ENCODE data around the gene ANKS1B.

ANKS1B gene

DNA sequence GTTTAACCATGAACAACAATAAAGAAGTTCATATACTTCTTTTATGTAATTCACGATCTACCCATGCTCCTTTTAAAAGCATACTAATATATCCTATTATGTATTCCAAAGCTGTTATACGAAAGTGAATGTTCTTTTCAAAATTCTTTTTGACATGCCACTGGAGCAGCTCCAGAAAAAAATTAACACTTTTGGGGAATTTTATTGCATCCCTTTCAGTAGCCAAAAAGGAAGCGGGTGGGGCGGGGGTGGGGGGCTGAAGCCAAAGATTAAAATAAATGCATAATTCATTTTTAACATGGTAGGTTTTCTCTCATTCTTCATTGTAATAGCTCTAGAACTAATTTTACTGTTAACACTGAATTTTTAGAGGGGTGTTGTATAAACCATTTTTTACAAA lies 123.0 kb downstream of the ANKS1B start:
- no peak for DNase-seq (ENCODE audit: low spot score)

DNA sequence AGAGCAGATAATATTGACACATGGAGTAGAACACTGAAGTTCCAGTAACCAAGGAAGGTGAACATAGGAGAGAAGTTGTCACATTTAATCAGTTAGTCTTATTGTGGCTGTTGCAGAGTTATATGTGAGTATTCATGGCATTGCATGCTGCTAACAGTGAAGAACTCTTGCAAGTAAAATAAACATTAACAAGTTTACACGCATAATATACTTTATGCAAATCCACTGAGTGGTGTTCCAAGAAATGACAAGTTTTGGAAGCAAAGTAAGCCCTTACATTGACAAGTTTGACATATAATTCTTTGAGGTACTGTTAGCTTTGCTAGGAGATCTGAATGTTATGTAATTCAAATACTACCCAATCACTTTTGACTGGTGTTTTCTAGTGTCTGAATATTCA lies 125.6 kb downstream of the ANKS1B start:
- no peak for DNase-seq (ENCODE audit: low spot score)

DNA sequence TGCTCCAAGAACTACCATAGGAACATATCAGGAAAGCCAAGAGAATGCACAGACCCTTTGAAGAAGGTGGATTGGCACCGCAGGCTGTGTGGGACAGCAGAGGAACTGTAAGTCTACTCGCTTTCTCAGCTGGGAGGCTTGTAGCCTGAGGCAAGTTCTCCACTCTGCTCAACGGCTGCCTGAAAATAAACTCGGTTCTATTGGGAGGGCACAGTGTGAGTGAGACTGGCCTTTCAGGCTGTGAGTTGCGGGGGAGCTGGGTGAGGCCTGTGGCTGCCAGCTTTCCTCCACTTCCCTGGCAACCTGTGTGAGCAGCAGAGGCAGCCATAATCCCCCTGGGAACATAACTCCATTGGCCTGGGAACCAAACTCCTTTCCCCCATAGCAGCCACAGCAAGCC lies 132.1 kb downstream of the ANKS1B start:
- no peak for DNase-seq (ENCODE audit: low spot score)

DNA sequence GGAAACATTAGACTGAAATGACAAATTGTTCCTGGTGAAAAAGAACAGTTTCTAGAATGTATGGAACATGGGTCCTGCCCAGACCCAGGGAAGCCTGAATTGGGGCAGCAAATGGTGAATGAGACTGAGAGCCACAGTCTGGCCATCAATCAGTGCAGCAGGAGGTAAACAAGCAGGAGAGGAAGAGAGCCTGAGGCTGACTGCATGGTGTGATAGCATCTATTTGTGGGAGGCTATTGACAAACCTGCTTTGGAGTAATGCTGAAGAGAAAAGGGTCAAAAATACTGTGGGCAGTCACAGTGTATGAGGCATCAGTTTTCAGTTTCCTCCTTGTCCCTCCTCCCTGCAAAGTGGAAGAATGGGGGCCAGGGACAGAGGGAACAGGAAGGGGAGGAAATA lies 136.8 kb downstream of the ANKS1B start:
- DNase-seq (ENCODE audit: low spot score): no peak

DNA sequence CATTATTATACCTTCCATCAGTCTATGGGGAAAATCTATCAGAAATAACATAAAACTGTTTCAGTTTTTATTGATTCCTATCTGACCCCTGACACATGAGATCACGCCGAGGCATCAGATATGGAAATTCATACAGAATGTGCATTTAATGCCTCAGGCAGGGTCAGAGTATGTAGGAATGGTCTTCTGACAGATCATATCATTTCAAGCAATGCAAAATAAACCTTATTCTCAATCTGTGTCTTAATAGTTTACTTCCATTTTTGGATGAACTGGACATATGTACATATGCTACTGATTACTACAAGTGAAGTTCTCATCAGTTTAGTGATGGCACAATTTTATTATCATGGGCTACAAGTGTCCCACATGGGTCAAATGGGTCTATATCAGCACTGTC lies 150.0 kb downstream of the ANKS1B start:
- no peak for DNase-seq (ENCODE audit: low spot score)

DNA sequence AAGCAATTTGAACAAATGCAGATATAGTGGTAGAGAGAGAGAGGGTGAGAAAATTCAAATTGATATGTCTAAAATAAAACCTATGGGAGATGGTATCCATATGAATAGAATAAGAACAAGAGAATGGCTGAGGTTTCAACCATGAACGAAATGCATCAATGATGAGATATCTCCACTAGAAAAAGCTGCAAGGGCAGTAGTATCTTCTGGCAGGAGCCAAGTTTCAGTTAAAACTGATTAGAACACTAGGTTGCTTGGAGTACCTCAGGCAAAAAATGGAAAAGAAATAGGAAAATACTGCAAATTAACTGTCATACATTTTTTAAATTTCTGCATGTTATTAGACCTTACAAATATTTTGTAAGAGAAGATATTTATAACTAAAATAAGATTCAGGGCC lies 151.3 kb downstream of the ANKS1B start:
- DNase-seq (ENCODE audit: low spot score): no peak

DNA sequence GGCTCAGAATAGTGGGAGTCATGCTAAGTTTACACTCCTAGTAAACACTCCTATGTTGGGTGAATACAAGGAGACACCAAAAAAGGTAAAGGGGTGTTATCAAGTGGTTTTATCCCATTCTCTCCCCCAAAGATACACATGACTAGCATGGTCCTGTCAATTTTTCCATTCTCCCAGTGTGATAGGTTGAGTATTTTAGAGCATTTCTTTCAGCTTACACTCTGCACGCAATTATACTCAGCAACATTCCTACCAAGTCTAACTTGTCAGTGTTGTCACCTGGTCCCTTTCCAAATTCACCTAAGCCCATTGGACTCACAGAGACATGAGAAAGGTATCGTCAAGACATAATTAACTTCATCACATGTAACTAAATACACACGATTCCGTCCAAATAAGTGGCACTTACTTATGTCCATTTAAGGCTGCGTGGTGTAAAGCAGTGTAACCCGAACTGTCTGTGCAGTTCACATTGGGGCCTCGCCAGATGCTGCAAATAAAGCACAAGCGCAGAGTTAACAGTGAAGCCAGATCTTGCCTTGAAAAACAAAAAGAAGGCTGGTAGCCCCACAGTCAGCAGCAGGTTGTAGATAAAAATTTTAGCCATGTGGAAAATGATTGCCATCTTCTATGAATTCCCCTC lies 159.7 kb downstream of the ANKS1B start:
- DNase-seq (ENCODE audit: low spot score): no peak

DNA sequence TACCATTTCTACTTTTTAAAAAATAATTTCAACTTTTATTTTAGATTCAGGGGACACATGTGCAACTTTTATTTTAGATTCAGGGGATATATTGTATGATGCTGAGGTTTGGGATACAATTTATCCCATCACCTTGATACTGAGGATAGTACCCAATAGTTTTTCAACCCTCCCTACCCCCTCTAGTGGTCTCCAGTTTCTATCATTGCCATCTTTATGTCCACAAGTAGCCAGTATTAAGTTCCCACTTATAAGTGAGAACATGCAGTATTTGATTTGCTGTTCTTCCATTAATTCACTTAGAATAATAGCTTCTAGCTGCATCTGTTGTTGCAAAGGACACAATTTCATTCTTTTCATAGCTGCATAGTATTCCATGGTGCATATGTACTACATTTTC lies 162.5 kb downstream of the ANKS1B start:
- no peak for DNase-seq (ENCODE audit: low spot score)

DNA sequence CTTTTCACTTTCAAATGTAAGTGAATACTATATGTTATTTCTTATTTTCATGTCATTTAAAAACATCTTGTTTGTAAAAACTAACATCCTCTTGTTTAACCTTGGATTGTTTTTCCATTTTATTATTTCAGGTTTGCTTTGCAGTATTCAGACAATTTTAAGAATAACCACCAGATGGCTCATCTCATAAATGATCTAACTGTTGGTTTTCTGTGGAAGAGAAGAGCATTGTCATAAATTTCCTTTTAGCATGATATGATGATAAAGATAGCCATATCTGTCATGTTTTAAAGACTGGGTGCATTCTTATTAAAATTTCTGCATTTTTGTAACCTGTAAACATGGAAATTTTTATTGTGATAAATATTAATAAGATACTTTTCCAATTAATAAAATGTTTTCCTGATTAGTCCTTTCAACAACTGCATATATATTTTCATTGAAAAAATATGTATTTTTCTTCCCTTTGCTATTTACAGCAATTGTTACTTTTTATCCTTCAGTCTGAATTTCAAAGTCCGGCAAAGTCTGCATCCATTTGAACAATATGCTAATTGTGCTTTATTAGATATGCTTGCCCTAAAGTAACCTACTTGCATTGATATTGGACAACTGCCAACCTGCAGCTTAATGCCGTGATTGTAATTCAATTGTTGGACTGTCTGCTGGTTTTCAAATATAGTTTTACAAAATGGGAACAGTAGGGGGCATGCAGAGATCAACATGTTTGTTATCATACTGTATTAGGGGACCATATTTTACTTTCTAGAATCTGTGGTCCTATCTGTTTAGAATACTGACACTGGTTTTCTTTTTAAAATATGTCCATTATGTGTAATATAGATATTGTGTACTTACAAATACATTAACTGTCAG lies 173.8 kb downstream of the ANKS1B start:
- DNase-seq (ENCODE audit: low spot score): peak; percentile 77

DNA sequence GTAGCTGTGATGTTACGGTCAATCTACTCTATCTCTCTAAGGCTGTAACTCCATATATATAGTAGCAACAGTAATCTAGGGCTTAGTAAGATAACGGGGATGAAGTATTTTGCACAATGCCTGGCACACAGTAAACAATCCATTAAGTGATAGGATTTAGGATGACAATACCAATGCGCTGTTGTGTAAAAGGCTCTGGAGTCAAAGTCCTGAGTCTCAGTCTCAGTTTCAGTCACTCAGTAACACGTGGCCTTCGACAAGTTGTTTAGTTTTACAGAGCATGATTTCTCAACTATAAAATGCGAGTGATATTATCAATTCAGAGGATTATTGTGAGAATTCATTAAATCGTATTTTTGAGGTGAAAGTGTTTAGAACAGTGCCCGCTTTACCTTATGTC lies 174.8 kb downstream of the ANKS1B start:
- DNase-seq (ENCODE audit: low spot score): no peak

DNA sequence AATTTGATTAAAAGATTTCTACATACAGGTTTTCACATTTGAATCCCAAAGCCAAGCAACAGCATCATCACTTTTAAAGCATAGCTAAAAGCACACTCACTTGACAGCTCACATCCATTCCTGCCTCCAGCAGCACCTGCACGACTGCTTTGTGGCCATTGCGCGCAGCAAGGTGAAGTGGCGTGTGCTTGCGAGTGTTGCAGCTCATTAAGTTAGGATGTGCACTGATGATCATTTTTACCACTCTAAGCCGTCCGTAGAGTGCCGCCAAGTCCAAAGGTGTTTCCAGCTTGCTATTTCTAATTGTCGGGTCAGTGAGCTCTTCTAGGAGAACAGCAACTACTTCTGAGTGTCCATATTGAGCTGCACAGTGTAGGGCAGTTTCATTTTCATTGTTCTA lies 178.4 kb downstream of the ANKS1B start:
- DNase-seq (ENCODE audit: low spot score): no peak

DNA sequence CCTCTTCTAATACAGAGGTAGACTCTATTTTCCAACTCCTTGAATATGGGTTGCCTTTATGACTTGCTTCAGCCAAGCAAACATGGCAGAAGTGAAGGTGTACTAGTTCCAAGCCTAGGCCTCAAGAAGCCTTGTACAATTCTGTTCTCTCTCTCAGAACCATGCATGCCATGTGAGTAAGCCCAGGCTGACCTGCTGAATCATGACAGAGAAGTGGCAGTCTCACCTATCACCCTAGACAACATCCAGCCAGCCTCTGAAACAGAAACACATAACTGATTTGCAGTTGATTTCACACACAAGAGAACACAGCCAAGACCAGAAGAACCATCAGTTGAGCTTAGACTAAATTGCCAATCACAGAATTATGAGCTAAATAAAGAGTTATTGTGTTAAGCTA lies 180.0 kb downstream of the ANKS1B start:
- DNase-seq (ENCODE audit: low spot score): no peak

DNA sequence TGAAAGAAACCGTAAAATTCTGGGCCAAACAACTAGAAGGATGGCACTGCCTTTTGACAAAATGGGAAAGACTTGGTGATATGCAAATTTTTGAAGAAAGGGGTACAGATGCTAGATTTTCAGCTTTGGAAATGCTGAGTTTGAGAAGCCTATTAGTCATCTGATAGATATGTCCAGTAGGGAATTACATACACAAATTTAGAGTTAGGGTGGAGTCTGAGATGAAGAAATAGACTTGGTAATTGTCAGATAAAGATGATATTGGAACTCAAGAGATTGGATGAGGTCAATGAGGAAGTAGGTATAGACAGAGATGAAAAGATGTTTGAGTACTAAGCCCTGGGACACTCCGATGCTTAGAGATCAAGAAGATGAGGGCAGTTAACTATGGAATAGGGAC lies 184.1 kb downstream of the ANKS1B start:
- no peak for DNase-seq (ENCODE audit: low spot score)

DNA sequence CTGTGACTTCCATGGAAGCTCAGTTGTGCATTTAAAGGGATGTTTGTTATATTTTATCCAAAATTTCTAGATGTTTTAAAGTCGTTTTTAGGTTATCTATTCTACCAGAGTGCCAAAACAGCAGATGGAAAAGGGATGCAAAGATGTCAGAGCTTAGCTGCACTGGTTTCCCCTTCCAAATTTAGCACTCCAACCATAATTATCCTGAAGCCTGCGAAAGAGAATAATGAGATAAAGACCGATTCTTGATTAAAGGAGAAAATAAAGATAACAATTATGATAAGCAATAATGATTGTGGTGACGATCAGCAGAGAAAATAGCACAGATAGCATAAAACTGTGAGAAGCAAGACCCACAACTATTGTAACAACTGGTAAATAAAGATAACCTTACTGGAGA lies 186.8 kb downstream of the ANKS1B start:
- peak; percentile 64 for DNase-seq (ENCODE audit: low spot score)

DNA sequence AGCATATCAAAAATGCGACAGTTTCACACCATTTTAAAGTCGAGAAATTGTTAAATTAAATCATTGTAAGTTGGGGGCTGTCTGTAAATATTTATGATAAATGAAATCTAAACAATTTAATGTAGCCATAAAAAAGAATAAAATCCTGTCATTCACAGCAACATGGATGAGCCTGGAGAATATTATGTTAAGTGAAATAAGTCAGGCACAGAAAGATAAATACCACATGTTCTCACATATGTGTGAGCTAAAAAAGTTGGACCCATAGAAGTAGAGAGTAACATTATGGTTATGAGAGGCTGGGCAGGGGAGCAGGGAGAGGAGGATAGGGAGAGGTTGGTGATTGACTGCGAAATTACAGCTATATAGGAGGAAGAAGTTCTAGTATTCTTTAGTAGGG lies 201.3 kb downstream of the ANKS1B start:
- DNase-seq (ENCODE audit: low spot score): no peak

DNA sequence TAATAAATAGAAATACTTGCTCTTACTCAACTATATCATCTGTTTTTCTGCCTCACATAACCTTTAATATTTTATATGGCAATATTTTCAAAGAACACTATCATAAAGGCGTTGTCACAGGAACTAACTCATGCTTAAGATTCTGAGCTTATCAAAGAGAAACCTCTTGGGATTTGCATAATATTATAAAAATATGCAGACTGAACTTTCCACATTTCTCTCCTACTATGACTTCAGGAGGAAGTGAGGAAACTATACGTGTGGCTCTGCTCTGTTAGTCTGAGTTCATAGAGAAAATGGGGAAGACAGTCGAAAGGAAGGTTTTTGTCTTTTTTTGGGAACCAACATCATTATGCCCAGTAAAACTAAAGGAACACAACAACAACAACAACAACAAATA lies 212.5 kb downstream of the ANKS1B start:
- DNase-seq (ENCODE audit: low spot score): no peak

DNA sequence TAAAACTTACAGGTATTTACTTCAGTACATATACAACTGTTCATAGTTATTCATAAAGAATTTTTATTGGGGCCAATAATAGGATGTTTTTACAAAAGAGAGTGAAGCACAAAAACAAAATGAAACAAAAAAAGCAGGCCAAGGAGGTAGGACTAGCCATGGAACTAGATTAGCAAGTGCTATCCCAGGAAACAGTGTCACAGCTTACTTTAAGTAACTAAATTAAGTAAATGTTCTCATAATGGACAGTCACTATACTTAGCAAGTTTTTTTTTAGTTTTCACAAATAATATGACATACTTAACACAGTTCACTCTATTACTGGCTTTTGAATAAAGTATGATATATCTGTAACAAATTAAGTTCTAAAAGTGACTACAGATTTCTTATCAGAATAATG lies 213.1 kb downstream of the ANKS1B start:
- no peak for DNase-seq (ENCODE audit: low spot score)

DNA sequence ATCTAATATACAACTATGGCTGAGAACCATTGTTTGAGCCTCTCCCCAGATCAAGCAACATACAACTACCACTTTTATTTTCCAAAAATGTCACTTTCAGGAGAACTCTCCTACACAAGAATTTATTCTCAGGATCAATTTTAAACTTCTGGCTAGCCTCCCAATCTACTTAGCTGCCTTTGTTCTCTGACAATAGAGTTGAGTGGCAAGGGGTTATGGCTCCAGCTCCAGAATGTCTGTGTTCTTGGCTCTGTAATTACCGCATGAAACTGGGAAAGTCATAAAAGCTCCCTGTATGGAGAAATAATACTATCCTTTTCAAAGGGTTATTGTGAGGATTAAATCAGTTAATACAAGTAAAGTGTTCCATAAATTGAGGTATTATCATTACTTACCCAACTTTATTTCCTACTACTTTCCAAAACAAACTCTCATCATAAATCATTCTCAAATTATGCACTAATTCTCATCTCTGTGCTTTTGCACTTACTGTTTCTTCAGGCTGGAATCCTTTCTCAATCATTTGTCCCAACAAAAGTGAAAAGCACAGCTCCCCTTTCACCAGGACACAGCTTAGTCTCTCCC lies 215.2 kb downstream of the ANKS1B start:
- no peak for DNase-seq (ENCODE audit: low spot score)

DNA sequence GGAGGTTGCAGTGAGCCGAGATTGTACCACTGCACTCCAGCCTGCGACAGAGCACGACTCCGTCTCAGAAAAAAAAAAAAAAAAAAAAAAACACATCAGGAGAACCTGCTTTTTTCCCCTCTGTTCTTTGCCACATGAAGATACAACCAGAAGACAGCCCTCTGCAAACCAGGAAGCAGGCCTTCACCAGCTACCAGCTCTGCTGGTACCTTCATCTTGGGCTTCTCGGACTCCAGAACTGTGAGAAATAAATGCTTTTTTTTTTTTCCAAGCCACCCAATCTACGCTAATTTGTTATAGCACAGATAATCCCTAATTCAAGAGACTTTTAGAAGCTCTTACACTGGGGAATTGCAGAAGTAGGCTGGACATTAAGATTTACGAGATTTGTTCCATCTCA lies 216.0 kb downstream of the ANKS1B start:
- no peak for DNase-seq (ENCODE audit: low spot score)

DNA sequence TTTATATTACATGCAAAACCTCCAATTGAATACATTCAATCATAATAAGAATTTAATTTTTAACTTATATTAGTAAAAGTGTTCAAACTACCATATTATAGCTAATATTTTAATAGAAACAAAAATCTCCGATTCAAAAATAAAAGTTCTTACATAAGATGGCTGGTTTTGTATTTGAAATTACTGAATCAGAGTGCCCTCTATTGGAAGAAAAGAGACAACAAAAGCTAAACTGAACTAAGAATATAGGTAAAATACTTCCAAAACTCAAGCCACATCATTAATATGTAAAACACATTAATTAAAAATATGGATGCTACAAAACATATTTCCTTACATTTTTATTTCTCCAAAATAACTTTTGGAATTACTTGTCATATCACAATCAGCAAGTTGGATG lies 216.9 kb downstream of the ANKS1B start:
- DNase-seq (ENCODE audit: low spot score): peak; percentile 69

DNA sequence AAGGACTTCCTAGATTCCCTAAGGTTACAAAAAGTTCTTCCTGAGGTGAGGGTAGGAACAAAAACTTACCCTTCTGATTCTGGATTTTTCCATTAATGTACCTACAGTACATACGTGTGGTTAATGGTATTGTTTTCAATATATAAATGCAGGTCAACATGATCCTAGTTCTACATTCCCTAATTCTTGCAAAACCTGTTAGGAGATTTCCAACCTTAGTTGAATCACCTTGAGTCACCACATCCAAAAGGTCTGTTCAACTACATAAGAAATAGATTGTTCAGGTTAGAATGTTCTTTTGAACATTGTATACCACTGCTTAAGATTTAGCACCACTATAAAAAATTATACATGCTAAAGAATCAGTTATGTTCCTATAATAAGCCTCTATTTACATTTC lies 218.3 kb downstream of the ANKS1B start:
- no peak for DNase-seq (ENCODE audit: low spot score)

DNA sequence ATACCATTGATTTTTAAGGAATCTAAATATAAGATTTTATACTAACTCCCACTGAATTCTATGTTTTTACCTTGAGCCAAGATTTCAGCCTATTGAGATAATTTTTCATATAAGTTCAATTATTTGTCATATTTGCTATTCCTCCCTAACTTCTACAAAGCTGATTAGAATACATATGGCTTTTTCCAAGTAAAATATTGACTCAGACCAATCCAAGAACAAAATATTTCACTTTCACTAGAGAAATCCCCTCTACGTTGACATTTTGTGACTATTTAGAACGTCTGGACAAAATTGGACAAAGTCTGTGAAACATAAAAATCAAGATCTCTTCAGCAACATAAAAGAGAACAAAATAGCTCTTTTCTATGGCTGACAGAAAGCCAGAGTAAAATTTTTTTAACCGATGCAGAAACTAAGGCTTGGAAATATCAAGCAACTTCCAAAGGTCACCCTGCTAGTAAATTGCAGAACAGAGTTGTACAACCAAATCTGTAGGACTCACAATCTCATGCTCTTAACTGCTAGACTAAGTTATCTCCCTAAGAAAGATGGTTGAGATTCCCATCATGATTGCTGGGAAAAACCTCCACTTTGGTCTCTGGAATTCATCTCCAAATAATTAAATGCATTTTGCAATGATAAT lies 219.1 kb downstream of the ANKS1B start:
- no peak for DNase-seq (ENCODE audit: low spot score)

DNA sequence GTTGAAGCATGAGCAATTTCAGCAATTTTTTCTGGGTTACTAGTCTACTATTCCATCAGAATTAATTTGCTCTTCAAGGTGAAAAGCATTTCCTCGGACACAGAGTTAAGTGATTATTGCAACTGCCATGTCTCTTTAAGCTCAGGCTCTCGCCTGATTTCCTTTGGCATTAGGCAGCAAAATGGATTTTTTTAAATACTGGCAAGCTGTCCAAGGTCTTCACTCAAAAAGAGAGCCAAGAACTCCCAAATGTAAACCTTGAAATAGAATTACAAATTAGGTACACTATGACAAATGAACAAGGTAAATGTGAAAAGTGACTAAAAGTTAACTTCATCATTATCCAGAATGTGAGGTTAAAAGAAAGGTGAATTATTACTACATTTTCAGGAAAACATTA lies 225.3 kb downstream of the ANKS1B start:
- peak; percentile 82 for DNase-seq (ENCODE audit: low spot score)
